Central memory CD8-positive, alpha-beta T cell (primary cell): ENCODE results near the gene AP3S1.

Experiments used
- ATAC-seq: fragments of 150-1000 bp; cut with Tn5 transposase; replicated peaks from 2 replicates; pipeline ENCODE4 v1.10.0; 2022; ENCODE audit warnings: mild to moderate bottlenecking, moderate FRiP score, moderate number of reproducible peaks; ENCODE audit not compliant: poor library complexity, severe bottlenecking; ENCODE audit errors: extremely low read depth
- DNase-seq, 2 donors: peaks; one replicate each; pipeline ENCODE4 v3.0.0; 2021; ENCODE audit warnings: low spot score in 2 of 2
- H3K27ac Mint-ChIP-seq: one replicate; pipeline ENCODE4 v1.8.0; 2022; ENCODE audit warnings: low read depth, mild to moderate bottlenecking, moderate library complexity, mixed read lengths
- H3K27me3 Mint-ChIP-seq: one replicate; pipeline ENCODE4 v1.8.0; 2022; ENCODE audit warnings: mixed read lengths
- H3K36me3 Mint-ChIP-seq: one replicate; pipeline ENCODE4 v1.8.0; 2022; ENCODE audit warnings: mild to moderate bottlenecking, moderate library complexity, mixed read lengths; ENCODE audit not compliant: insufficient read depth
- H3K4me1 Mint-ChIP-seq: one replicate; pipeline ENCODE4 v1.8.0; 2022; ENCODE audit warnings: mixed read lengths
- H3K4me3 Mint-ChIP-seq: one replicate; pipeline ENCODE4 v1.8.0; 2022; ENCODE audit warnings: mild to moderate bottlenecking, moderate library complexity, mixed read lengths
- H3K9me3 Mint-ChIP-seq: one replicate; pipeline ENCODE4 v1.8.0; 2022; ENCODE audit warnings: mixed read lengths

The AP3S1 gene

DNA sequence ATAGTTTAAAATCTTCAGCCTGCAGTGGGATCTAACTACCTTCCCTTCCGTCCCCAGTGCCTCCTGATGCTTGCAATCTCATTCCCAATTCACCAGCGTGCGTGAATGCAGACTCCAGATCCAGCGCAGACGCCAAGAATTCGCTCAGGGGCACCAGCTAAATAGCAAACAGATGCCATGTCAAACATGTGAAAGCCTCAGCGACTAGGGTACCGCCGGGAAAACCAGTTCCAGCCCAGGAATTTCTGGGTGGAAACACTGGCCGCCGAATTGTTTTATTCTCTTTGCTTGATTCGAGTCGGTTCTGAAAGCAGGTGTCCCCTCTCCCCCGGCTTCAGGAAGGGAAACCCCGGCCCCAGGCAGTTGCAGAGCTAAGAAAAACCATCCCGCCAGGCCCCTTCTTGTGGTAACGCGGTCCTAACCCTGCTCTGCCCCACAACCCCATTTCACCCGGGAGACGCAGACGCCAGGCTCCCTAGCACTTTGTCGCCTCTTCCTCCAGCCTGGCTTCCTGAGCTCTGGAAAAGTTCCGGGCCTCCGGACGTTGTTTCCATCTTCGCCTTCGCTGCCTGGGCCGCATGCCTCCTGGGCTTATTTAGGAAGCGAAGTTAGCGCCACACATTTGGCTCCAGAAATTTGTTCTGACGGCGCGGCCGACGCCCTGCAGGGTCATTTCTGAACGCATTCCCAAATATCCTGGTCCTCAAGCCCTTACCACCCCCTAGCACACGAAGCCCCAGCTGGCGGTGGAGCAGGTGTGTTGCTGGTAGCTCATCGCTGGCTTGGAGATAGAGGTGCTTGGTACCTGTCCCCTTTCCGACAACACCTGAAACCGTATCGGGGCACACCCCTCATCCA, 119.9 kb downstream of the AP3S1 start:
- Mint-ChIP-seq H3K27me3 (peaks cover 47% of the 10 kb centered on the region), H3K4me1 (no peaks in the 10 kb centered on the region), H3K36me3 (peaks cover 2% of the 10 kb centered on the region), H3K4me3 (no peak overlapping the region), H3K9me3 (no peaks in the 10 kb centered on the region), H3K27ac (no peak overlapping the region)
- no peak for DNase-seq
- ATAC-seq, result no peak

DNA sequence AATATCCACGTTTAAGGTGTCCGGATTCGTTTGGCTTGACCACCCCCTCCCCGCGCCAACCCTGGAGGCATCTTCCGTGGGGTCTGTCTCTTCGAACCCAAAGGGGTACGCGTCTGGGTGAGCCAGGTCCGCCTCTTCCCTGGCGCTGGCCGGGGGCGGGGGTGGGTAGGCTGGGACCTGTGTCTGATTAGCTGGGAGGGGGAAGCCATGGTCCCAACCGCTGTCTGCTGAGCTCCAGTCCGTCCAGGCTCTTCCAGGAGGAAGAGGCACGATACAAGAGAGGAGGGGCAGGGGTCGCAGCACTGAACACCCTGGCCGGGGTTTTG, 120.5 kb downstream of the AP3S1 start, which contains the start of gene LVRN:
Gene LVRN (plus strand): TSS at position 237 of the 326 bp plus-strand sequence. CDS start 143 bp downstream, outside the sequence.
- H3K9me3 Mint-ChIP-seq, result no peaks in the 10 kb centered on the region

DNA sequence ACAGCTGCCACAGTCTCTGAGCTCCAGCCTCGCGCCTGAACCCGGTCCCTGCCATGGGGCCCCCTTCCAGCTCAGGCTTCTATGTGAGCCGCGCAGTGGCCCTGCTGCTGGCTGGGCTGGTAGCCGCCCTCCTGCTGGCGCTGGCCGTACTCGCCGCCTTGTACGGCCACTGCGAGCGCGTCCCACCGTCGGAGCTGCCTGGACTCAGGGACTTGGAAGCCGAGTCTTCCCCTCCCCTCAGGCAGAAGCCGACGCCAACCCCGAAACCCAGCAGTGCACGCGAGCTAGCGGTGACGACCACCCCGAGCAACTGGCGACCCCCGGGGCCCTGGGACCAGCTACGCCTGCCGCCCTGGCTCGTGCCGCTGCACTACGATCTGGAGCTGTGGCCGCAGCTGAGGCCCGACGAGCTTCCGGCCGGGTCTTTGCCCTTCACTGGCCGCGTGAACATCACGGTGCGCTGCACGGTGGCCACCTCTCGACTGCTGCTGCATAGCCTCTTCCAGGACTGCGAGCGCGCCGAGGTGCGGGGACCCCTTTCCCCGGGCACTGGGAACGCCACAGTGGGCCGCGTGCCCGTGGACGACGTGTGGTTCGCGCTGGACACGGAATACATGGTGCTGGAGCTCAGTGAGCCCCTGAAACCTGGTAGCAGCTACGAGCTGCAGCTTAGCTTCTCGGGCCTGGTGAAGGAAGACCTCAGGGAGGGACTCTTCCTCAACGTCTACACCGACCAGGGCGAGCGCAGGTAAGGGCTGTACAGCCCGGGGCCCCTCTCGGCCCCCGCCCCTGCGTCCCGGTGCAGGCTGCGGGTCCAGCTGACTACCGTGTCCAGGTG, 121.0 kb downstream of the AP3S1 start:
- ATAC-seq, result no peak
- Mint-ChIP-seq H3K4me1 (no peaks in the 10 kb centered on the region), H3K4me3 (no peak overlapping the region), H3K27ac (no peak overlapping the region), H3K36me3 (peaks cover 2% of the 10 kb centered on the region), H3K27me3 (peaks cover 48% of the 10 kb centered on the region), H3K9me3 (no peaks in the 10 kb centered on the region)
- DNase-seq, result no peak

More for the DNA sequence above, 120.5 kb downstream of the AP3S1 start, which contains the start of gene LVRN:
- H3K4me3 Mint-ChIP-seq, result no peak within 1 kb of the TSS
- H3K4me1 Mint-ChIP-seq, result no peaks in the 10 kb centered on the region
- no peak within 1 kb of the TSS for H3K27ac Mint-ChIP-seq
- peaks cover 47% of the 10 kb centered on the region for H3K27me3 Mint-ChIP-seq
- peaks cover 2% of the 10 kb centered on the region for H3K36me3 Mint-ChIP-seq
- ATAC-seq (no peak), DNase-seq (no peak)

GRCh38 chr5:115963566-115963965, 121.8 kb downstream of the AP3S1 start:
- no peak overlapping the region for H3K27ac Mint-ChIP-seq
- ATAC-seq, result no peak
- no peak for DNase-seq
- H3K4me1 Mint-ChIP-seq, result no peaks in the 10 kb centered on the region
- H3K9me3 Mint-ChIP-seq, result no peaks in the 10 kb centered on the region
- H3K4me3 Mint-ChIP-seq, result no peak overlapping the region
- no peaks in the 10 kb centered on the region for H3K36me3 Mint-ChIP-seq
- peaks cover 55% of the 10 kb centered on the region for H3K27me3 Mint-ChIP-seq
